NCI-H748 treated with DMSO at 0.1 percent for 48 hours (cell line): Measurements from ENCODE around the gene SPX.

Experiments
- DNase-seq: peaks from one replicate; lab custom pipeline; 2025; lab: John Stamatoyannopoulos, UW

SPX gene

GRCh38 chr12:21577516-21577915 lies 51.4 kb downstream of the SPX start:
- DNase-seq: no peak

- no peak for DNase-seq
Measured at GRCh38 chr12:21580748-21581516, 54.8 kb downstream of the SPX start.
